ENCODE measurements around the gene KIAA0513.

- TF ChIP-seq POLR2AphosphoS5 (IDR thresholded peaks at IDR 0.05; ENCODE audit: low read depth, low read length) (no peak), REST (IDR thresholded peaks at IDR 0.05; ENCODE audit: insufficient read depth in 1 of 2, low read depth in 2 of 2, low read length in 1 of 2) (no peak), TCF7L2 (IDR thresholded peaks at IDR 0.05; ENCODE audit: low read depth, low read length) (no peak), CTCF (IDR thresholded peaks at IDR 0.05) (no peak), SIN3A (IDR thresholded peaks at IDR 0.05; ENCODE audit: borderline replicate concordance, insufficient read depth, low read depth, low read length) (no peak)
Observed at GRCh38 chr16:85123891-85124635, 96.5 kb downstream of the KIAA0513 start.
